ENCODE measurements around the gene OSM.

- TF ChIP-seq POLR2A (IDR thresholded peaks at IDR 0.05; ENCODE audit: borderline replicate concordance, extremely low read depth, insufficient read depth, insufficient read length) (no peak), ZNF274 (IDR thresholded peaks at IDR 0.05; ENCODE audit: low read depth, low read length) (no peak), YY1 (IDR thresholded peaks at IDR 0.05; ENCODE audit: extremely low read depth, insufficient replicate concordance, low read depth, low read length) (no peak), POLR2AphosphoS5 (IDR thresholded peaks at IDR 0.05; ENCODE audit: low read depth, low read length) (no peak), CTCF (IDR thresholded peaks at IDR 0.05 in 2 of 3, conservative IDR thresholded peaks at IDR 0.05 in 1 of 3; ENCODE audit: borderline replicate concordance in 1 of 3, insufficient read depth in 1 of 3, low read depth in 2 of 3, low read length in 2 of 3) (peak; percentile 68 to 93 (median 86)), JUND (IDR thresholded peaks at IDR 0.05) (no peak), CEBPB (IDR thresholded peaks at IDR 0.05; ENCODE audit: low read depth) (no peak)
Observed at GRCh38 chr22:30287648-30288418, 21.2 kb upstream of the OSM start.

All from HCT116 (cell line).